Caco-2 (cell line): Measurements from ENCODE around the gene ADGRL2. TPM values are rescaled to one million over a fixed set of nuclear protein-coding genes. Genes with fewer than 3 reads are reported as not detected.

Source experiments
- BruUV-seq: library from RNA; stranded (reverse); fragments of 400-500 nt; replicated peaks from 2 replicates; lab custom pipeline; 2021; lab: Mats Ljungman, UMichigan
- CTCF ChIA-PET: fragments of 300-600 bp; sonication (Branson Sonifier 250); formaldehyde crosslinking; loops from one replicate; lab custom pipeline; 2022; ENCODE audit warnings: antibody characterized with exemption; lab: Charles Lee
- POLR2A ChIA-PET: fragments of 300-600 bp; sonication (Branson Sonifier 250); formaldehyde crosslinking; loops from one replicate; lab custom pipeline; 2022; ENCODE audit warnings: antibody characterized with exemption; lab: Charles Lee
- DNase-seq, 2 experiments: peaks; one replicate each; pipeline versions ENCODE4 v3.0.0 to v3.0.0-alpha.2; 2020 to 2022
- H3K27me3 ChIP-seq: replicated peaks from 2 replicates; pipeline ENCODE4 v1.6.0; 2011; ENCODE audit warnings: low read length; ENCODE audit not compliant: control insufficient read depth, insufficient read depth
- H3K36me3 ChIP-seq: 2 replicates; pipeline ENCODE4 v1.5.1; 2011; ENCODE audit warnings: low read length; ENCODE audit not compliant: control insufficient read depth, insufficient read depth
- H3K4me1 ChIP-seq: fragments of 250-450 bp; sonication (Bioruptor Pico); 2 replicates; pipeline ENCODE4 v1.5.1; 2020; ENCODE audit warnings: mild to moderate bottlenecking
- H3K4me3 ChIP-seq: 2 replicates; pipeline ENCODE4 v1.5.1; 2011; ENCODE audit warnings: low read depth, mild to moderate bottlenecking, control low read depth, low read length
- H3K9me3 ChIP-seq: fragments of 250-450 bp; sonication (Bioruptor Pico); 2 replicates; pipeline ENCODE4 v1.5.1; 2020; ENCODE audit warnings: mild to moderate bottlenecking, moderate library complexity
- H3K27ac Mint-ChIP-seq: one replicate; pipeline ENCODE4 v1.8.0; 2022; ENCODE audit warnings: mixed read lengths; ENCODE audit not compliant: unreplicated experiment
- H3K27me3 Mint-ChIP-seq: one replicate; pipeline ENCODE4 v1.8.0; 2022; ENCODE audit warnings: mixed read lengths; ENCODE audit not compliant: insufficient read depth, unreplicated experiment
- H3K36me3 Mint-ChIP-seq: one replicate; pipeline ENCODE4 v1.8.0; 2022; ENCODE audit warnings: mild to moderate bottlenecking, mixed read lengths; ENCODE audit not compliant: insufficient read depth, unreplicated experiment
- H3K4me1 Mint-ChIP-seq: one replicate; pipeline ENCODE4 v1.8.0; 2022; ENCODE audit warnings: low read depth, mixed read lengths; ENCODE audit not compliant: unreplicated experiment
- H3K4me3 Mint-ChIP-seq: one replicate; pipeline ENCODE4 v1.8.0; 2022; ENCODE audit warnings: mild to moderate bottlenecking, moderate library complexity, mixed read lengths; ENCODE audit not compliant: unreplicated experiment
- H3K9me3 Mint-ChIP-seq: one replicate; pipeline ENCODE4 v1.8.0; 2022; ENCODE audit warnings: mixed read lengths; ENCODE audit not compliant: unreplicated experiment
- CTCF ChIP-seq, 2 experiments: fragments of 200-600 bp in 1 of 2; IDR thresholded peaks; 1 replicate in 1 of 2; 2 replicates in 1 of 2; pipeline versions ENCODE4 v1.5.1 to v1.8.0; 2011 to 2022; ENCODE audit warnings: antibody characterized with exemption in 1 of 2, control low read depth in 1 of 2, inconsistent platforms in 1 of 2, low read depth in 1 of 2, low read length in 1 of 2, mild to moderate bottlenecking in 1 of 2, moderate library complexity in 1 of 2; ENCODE audit not compliant: insufficient read depth in 1 of 2, severe bottlenecking in 1 of 2, unreplicated experiment in 1 of 2
- intact Hi-C: fragments of 100-400 bp; cut with micrococcal nuclease; formaldehyde crosslinking; loops from one replicate; pipeline ENCODE4 v1.10.0; 2022; ENCODE audit not compliant: unreplicated experiment
- total RNA-seq: library from RNA; stranded (reverse); gene quantifications from 2 replicates; pipeline ENCODE4 v1.2.3, GENCODE V29; 2022

ADGRL2 gene
- total RNA-seq, 1 experiment from 2014 or later, result 3.8 TPM

GRCh38 chr1:82007804-82008203 is 207.1 kb downstream of the ADGRL2 start:
- peaks cover 11% of the 10 kb centered on the region for H3K27me3 Mint-ChIP-seq
- TF ChIP-seq CTCF (IDR thresholded peaks at IDR 0.05; ENCODE audit: insufficient read depth in 1 of 2, low read depth in 1 of 2, low read length in 1 of 2, severe bottlenecking in 1 of 2, unreplicated experiment in 1 of 2), result no peak
- BruUV-seq, result no TSS peak
- H3K9me3 ChIP-seq, result no peaks in the 10 kb centered on the region
- no peaks in the 10 kb centered on the region for H3K4me1 Mint-ChIP-seq
- H3K4me1 ChIP-seq, result no peaks in the 10 kb centered on the region
- no peaks in the 10 kb centered on the region for H3K27me3 ChIP-seq
- H3K36me3 Mint-ChIP-seq, result no peaks in the 10 kb centered on the region
- H3K36me3 ChIP-seq, result no peaks in the 10 kb centered on the region
- no peak overlapping the region for H3K4me3 Mint-ChIP-seq
- POLR2A ChIA-PET, result no interaction called here
- H3K9me3 Mint-ChIP-seq, result no peaks in the 10 kb centered on the region
- no peak overlapping the region for H3K4me3 ChIP-seq
- no peak overlapping the region for H3K27ac Mint-ChIP-seq
- no peak for DNase-seq
- intact Hi-C loops, result no loop called here
- CTCF ChIA-PET, result no interaction called here

- intact Hi-C loops, result no loop called here
- no TSS peak for BruUV-seq
Observed at GRCh38 chr1:82013702-82014101, 213.0 kb downstream of the ADGRL2 start.

GRCh38 chr1:82015444-82015843 is 214.7 kb downstream of the ADGRL2 start:
- Mint-ChIP-seq H3K4me3 (no peak overlapping the region), H3K27me3 (no peaks in the 10 kb centered on the region), H3K27ac (no peak overlapping the region), H3K4me1 (peaks cover 8% of the 10 kb centered on the region), H3K9me3 (peaks cover 10% of the 10 kb centered on the region), H3K36me3 (peaks cover 6% of the 10 kb centered on the region)
- H3K36me3 ChIP-seq, result no peaks in the 10 kb centered on the region
- H3K27me3 ChIP-seq, result no peaks in the 10 kb centered on the region
- H3K4me3 ChIP-seq, result no peak overlapping the region
- no peaks in the 10 kb centered on the region for H3K9me3 ChIP-seq
- POLR2A ChIA-PET, result no interaction called here
- intact Hi-C loops, result no loop called here
- TF ChIP-seq CTCF (IDR thresholded peaks at IDR 0.05; ENCODE audit: insufficient read depth in 1 of 2, low read depth in 1 of 2, low read length in 1 of 2, severe bottlenecking in 1 of 2, unreplicated experiment in 1 of 2), result no peak
- CTCF ChIA-PET, result no interaction called here
- DNase-seq, result peak in 1 of 2 experiments; percentile 1
- no peaks in the 10 kb centered on the region for H3K4me1 ChIP-seq
- no TSS peak for BruUV-seq

More at GRCh38 chr1:82013702-82014101, 213.0 kb downstream of the ADGRL2 start:
- ChIA-PET CTCF (no interaction called here), POLR2A (no interaction called here)
- H3K4me1 Mint-ChIP-seq, result no peaks in the 10 kb centered on the region
- H3K9me3 Mint-ChIP-seq, result no peaks in the 10 kb centered on the region
- H3K4me3 ChIP-seq, result no peak overlapping the region
- no peak for DNase-seq
- no peak overlapping the region for H3K27ac Mint-ChIP-seq
- no peaks in the 10 kb centered on the region for H3K9me3 ChIP-seq
- no peaks in the 10 kb centered on the region for H3K36me3 ChIP-seq
- no peaks in the 10 kb centered on the region for H3K27me3 ChIP-seq
- H3K27me3 Mint-ChIP-seq, result no peaks in the 10 kb centered on the region
- no peak for TF ChIP-seq CTCF (IDR thresholded peaks at IDR 0.05; ENCODE audit: insufficient read depth in 1 of 2, low read depth in 1 of 2, low read length in 1 of 2, severe bottlenecking in 1 of 2, unreplicated experiment in 1 of 2)
- H3K4me1 ChIP-seq, result no peaks in the 10 kb centered on the region
- H3K36me3 Mint-ChIP-seq, result no peaks in the 10 kb centered on the region
- no peak overlapping the region for H3K4me3 Mint-ChIP-seq
